HepG2 (cell line): ENCODE results near the gene ACSS1. TPM values are rescaled to one million over a fixed set of nuclear protein-coding genes. Genes with fewer than 3 reads are reported as not detected.
A peak's percentile ranks its signal among the peaks of the same experiment; 100 is the strongest.

Experiments
- ADNP ChIP-seq: sonication (generic); formaldehyde crosslinking; IDR thresholded peaks from 2 replicates; pipeline ENCODE4 v1.4.0; 2020; ENCODE audit warnings: missing genetic modification reagents
- ATAD3A ChIP-seq: sonication (generic); formaldehyde crosslinking; IDR thresholded peaks from 2 replicates; pipeline ENCODE4 v1.4.0; 2020; ENCODE audit warnings: missing genetic modification reagents
- DPF2 ChIP-seq: sonication (generic); formaldehyde crosslinking; IDR thresholded peaks from 2 replicates; pipeline ENCODE4 v1.4.0; 2020; ENCODE audit warnings: mild to moderate bottlenecking, low read depth, missing genetic modification reagents, borderline replicate concordance
- ETV6 ChIP-seq: sonication (generic); formaldehyde crosslinking; conservative IDR thresholded peaks from 2 replicates; pipeline ENCODE4 v1.4.0; 2020; ENCODE audit warnings: missing genetic modification reagents
- GATAD2A ChIP-seq: IDR thresholded peaks from 2 replicates; pipeline ENCODE4 v1.6.1; 2016
- GTF2F1 ChIP-seq: fragments of 150-350 bp; IDR thresholded peaks from 2 replicates; pipeline ENCODE4 v1.6.1; 2014; ENCODE audit warnings: low read length
- KLF6 ChIP-seq: IDR thresholded peaks from 2 replicates; pipeline ENCODE4 v1.8.0; 2016; ENCODE audit warnings: missing biosample characterization, missing genetic modification reagents
- NR0B2 ChIP-seq: sonication (generic); formaldehyde crosslinking; IDR thresholded peaks from 2 replicates; pipeline ENCODE4 v1.4.0; 2020; ENCODE audit warnings: mild to moderate bottlenecking, missing genetic modification reagents
- PBX3 ChIP-seq: sonication (generic); formaldehyde crosslinking; IDR thresholded peaks from 2 replicates; pipeline ENCODE4 v1.8.1; 2023; ENCODE audit warnings: missing genetic modification reagents, inconsistent platforms, borderline replicate concordance
- RBM39 ChIP-seq: fragments of 200-400 bp; formaldehyde crosslinking; IDR thresholded peaks from one replicate; pipeline ENCODE4 v1.6.1; 2018; ENCODE audit warnings: antibody characterized with exemption, mild to moderate bottlenecking, low read depth, low read length; ENCODE audit not compliant: poor library complexity, severe bottlenecking
- SALL1 ChIP-seq: sonication (generic); formaldehyde crosslinking; IDR thresholded peaks from 2 replicates; pipeline ENCODE4 v1.8.0; 2022; ENCODE audit warnings: mild to moderate bottlenecking, missing genetic modification reagents
- ZHX1 ChIP-seq: sonication (generic); formaldehyde crosslinking; IDR thresholded peaks from 2 replicates; pipeline ENCODE4 v1.8.1; 2022; ENCODE audit warnings: low read depth, mild to moderate bottlenecking, missing genetic modification reagents
- ZNF138 ChIP-seq: sonication (generic); formaldehyde crosslinking; IDR thresholded peaks from 2 replicates; pipeline ENCODE4 v1.5.0; 2020; ENCODE audit warnings: mild to moderate bottlenecking, low read depth, missing genetic modification reagents
- ZNF407 ChIP-seq: sonication (generic); formaldehyde crosslinking; IDR thresholded peaks from one replicate; pipeline ENCODE4 v1.5.1; 2020; ENCODE audit warnings: mild to moderate bottlenecking, missing genetic modification reagents; ENCODE audit errors: not compliant biosample characterization
- ZNF747 ChIP-seq: sonication (generic); formaldehyde crosslinking; IDR thresholded peaks from 2 replicates; pipeline ENCODE4 v1.8.1; 2023; ENCODE audit warnings: missing genetic modification reagents, mild to moderate bottlenecking, borderline replicate concordance
- polyA plus RNA-seq, 8 experiments: library from polyadenylated mRNA; depleted of rRNA in 3 of 8; stranded (reverse) in 7 of 8; unstranded in 1 of 8; fragments of >200 nt; fragmentation: Illumina TruSeq in 4 of 8; extraction: Trizol in 4 of 8; gene quantifications; 2 replicates each; pipeline versions ENCODE4 v1.2.1 to v1.2.3, GENCODE V29; 2011 to 2016; ENCODE audit warnings: low read depth in 4 of 8, missing spikeins in 1 of 8, mixed read lengths in 1 of 8; ENCODE audit not compliant: insufficient read depth in 1 of 8
- total RNA-seq, 5 experiments: library from RNA; depleted of rRNA; stranded (reverse); fragments of >200 nt; fragmentation: Illumina TruSeq; extraction: Trizol; gene quantifications; 2 replicates each; pipeline ENCODE4 v1.2.3, GENCODE V29; 2016; ENCODE audit warnings: low read depth in 1 of 5

Gene ACSS1
- total and polyA plus RNA-seq, 2 of the 13 experiments (the other 11 are each of a cell fraction or from before 2014, with no cell fraction given) = 15.2 to 41.6 TPM

GRCh38 chr20:25057234-25058050 is 497 bp downstream of the ACSS1 start (continued):
- TF ChIP-seq ZHX1 (no peak; the same call in 1 of the 2 replicates), PBX3 (peak; percentile 45; the same call in 1 of the 2 replicates), ADNP (no peak), ETV6 (0 out of 2 replicates have a peak, but pooled peaks have one; percentile 11), GTF2F1 (no peak), ZNF747 (CRISPR knock-in tag) (peak; percentile 85; the same call in 1 of the 2 replicates), NR0B2 (CRISPR knock-in tag) (peak; percentile 2; the same call in 1 of the 2 replicates), ZNF138 (peak; percentile 73; the same call in 1 of the 2 replicates), SALL1 (CRISPR knock-in tag) (peak; percentile 18), RBM39 (peak; percentile 76), ATAD3A (CRISPR knock-in tag) (no peak), ZNF407 (CRISPR knock-in tag) (peak; percentile 86), DPF2 (no peak), KLF6 (CRISPR knock-in tag) (peak; percentile 77; the same call in 1 of the 2 replicates), GATAD2A (peak; percentile 32; the same call in 1 of the 2 replicates)
